Panc1 (cell line): ENCODE data around the gene C9orf72.

Experiments
- REST ChIP-seq, 2 experiments: IDR thresholded peaks; 2 replicates each; pipeline ENCODE4 v1.6.1; 2011 to 2012; ENCODE audit warnings: low read depth in 2 of 2, control low read depth in 1 of 2, low read length in 1 of 2, mild to moderate bottlenecking in 1 of 2, moderate library complexity in 1 of 2; ENCODE audit not compliant: insufficient read depth in 1 of 2
- TCF7L2 ChIP-seq: IDR thresholded peaks from 2 replicates; pipeline ENCODE4 v1.6.1; 2011; ENCODE audit warnings: mild to moderate bottlenecking, low read depth, low read length, inconsistent platforms

- TF ChIP-seq REST (IDR thresholded peaks at IDR 0.05; ENCODE audit: insufficient read depth in 1 of 2, low read depth in 2 of 2, low read length in 1 of 2) (no peak), TCF7L2 (no peak)
Measured at GRCh38 chr9:27590651-27591050, 17.4 kb upstream of the C9orf72 start.
